ENCODE data around the gene CIAO3. TPM values are rescaled to one million over a fixed set of nuclear protein-coding genes. Genes with fewer than 3 reads are reported as not detected.

The CIAO3 gene
- total RNA-seq, 6 experiments from 2014 or later, result 16.9 to 20.5 (median 18.0) TPM

DNA sequence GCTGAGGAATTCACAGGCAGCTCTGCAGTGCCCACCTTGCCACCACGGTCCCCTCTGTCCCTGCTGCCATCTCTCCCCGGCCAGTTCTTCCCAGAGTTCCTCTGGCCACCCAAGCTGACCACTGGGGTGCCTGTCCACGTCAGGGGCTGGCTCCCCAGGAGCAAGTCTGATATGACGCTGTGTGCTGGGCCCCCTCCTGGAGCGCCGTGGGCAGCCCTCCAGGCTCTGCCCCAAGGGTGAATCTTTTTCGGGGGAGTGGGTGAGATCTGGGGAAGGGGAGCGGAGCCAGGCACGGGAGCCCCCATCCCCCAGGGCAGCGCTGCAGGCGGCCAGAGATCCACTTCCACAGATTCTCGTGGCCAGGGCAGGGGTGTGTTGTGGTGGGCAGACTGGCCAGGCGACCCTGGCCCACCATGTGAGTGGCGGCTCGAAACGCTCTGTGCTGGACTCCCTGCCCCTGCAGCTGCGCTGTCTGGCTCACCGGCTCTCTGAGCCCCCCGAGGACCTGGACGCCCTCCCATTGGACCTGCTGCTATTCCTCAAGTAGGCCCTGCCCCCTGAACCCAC is 23.5 kb upstream of the CIAO3 start:
- Mint-ChIP-seq H3K27ac (no peak overlapping the region), H3K27me3 (ENCODE audit: insufficient read depth) (peaks cover 5% of the 10 kb centered on the region), H3K4me1 (ENCODE audit: low read depth) (no peaks in the 10 kb centered on the region; the same call in 1 of the 2 replicates), H3K4me3 (no peak overlapping the region), H3K36me3 (ENCODE audit: low read depth) (no peaks in the 10 kb centered on the region), H3K9me3 (no peaks in the 10 kb centered on the region)
- DNase-seq, result no peak
- TF ChIP-seq, protein P1, sequence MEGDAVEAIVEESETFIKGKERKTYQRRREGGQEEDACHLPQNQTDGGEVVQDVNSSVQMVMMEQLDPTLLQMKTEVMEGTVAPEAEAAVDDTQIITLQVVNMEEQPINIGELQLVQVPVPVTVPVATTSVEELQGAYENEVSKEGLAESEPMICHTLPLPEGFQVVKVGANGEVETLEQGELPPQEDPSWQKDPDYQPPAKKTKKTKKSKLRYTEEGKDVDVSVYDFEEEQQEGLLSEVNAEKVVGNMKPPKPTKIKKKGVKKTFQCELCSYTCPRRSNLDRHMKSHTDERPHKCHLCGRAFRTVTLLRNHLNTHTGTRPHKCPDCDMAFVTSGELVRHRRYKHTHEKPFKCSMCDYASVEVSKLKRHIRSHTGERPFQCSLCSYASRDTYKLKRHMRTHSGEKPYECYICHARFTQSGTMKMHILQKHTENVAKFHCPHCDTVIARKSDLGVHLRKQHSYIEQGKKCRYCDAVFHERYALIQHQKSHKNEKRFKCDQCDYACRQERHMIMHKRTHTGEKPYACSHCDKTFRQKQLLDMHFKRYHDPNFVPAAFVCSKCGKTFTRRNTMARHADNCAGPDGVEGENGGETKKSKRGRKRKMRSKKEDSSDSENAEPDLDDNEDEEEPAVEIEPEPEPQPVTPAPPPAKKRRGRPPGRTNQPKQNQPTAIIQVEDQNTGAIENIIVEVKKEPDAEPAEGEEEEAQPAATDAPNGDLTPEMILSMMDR (IDR thresholded peaks at IDR 0.05), result peak; percentile 48

DNA sequence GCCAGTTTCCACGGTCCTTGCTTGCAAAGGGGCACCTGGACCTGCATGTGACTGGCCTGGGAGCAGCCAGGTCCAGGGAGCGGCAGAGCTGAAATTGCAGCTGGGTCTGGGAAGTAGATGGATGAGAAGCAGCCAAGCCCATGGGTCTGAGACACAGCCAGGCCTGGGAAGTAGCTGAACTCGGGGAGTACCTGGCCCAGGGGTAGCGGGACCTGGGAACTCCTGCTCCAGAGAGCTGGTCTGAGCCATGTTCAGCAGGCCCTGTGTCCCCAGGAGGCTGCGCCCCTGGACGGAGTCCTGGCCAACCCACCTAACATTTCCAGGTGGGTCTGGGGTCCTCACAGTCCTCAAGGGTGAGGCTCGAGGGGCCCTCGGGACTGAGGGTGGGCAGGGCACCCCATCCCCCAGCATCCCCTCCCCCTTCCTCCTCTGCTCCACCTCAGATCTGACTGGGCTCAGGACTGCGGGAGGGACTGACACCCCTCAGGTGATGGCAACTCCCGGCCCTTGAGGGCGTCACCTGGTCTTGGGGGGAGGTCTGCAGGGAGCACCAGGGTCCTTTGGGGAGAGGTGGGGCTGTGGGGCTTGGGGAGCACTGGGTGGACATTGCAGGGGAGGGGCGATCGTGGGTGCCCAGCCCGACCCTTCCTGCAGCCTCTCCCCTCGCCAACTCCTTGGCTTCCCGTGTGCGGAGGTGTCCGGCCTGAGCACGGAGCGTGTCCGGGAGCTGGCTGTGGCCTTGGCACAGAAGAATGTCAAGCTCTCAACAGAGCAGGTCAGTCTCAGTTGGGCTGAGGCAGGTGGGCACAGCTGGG is 22.8 kb upstream of the CIAO3 start:
- H3K9me3 Mint-ChIP-seq, result no peaks in the 10 kb centered on the region
- no peaks in the 10 kb centered on the region; the same call in 1 of the 2 replicates for H3K4me1 Mint-ChIP-seq (ENCODE audit: low read depth)
- DNase-seq, result no peak
- H3K27ac Mint-ChIP-seq, result no peak overlapping the region
- TF ChIP-seq, protein P1 (IDR thresholded peaks at IDR 0.05), result no peak
- H3K27me3 Mint-ChIP-seq (ENCODE audit: insufficient read depth), result peaks cover 5% of the 10 kb centered on the region
- H3K4me3 Mint-ChIP-seq, result no peak overlapping the region
- no peaks in the 10 kb centered on the region for H3K36me3 Mint-ChIP-seq (ENCODE audit: low read depth)

DNA sequence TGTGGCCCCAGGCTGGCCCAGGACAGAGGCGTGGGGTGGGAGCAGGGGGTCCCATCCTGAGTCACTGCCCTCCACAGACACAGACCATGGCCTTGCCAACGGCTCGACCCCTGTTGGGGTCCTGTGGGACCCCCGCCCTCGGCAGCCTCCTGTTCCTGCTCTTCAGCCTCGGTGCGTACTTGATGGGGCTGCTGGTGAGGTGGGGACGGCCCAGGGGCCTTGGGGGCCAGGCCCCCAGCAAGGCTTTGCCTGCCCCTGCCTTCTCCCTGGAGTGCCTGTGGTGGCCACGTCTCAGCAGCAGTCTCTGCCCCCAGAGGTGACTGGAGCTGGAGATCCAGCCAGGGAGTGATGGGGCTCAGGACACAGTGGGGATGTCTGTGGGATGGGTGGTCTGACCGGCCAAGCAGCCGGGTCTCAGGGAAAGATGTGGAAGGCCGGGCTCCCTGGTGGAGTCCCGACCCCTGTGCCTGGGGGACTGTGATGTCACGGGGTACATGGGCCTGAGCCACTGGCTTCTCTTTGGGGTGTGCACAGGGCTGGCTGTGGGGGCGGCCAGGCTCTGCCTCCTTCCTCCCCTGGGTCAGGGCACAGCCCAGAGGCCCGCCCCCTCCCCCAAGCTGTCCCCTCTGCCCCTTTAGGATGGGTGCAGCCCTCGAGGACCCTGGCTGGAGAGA is 21.9 kb upstream of the CIAO3 start:
- H3K27ac Mint-ChIP-seq, result no peak overlapping the region
- peaks cover 5% of the 10 kb centered on the region for H3K27me3 Mint-ChIP-seq (ENCODE audit: insufficient read depth)
- TF ChIP-seq, protein P1 (IDR thresholded peaks at IDR 0.05), result no peak
- no peak overlapping the region for H3K4me3 Mint-ChIP-seq
- H3K36me3 Mint-ChIP-seq (ENCODE audit: low read depth), result no peaks in the 10 kb centered on the region
- H3K9me3 Mint-ChIP-seq, result no peaks in the 10 kb centered on the region
- H3K4me1 Mint-ChIP-seq (ENCODE audit: low read depth), result no peaks in the 10 kb centered on the region; the same call in 1 of the 2 replicates
- DNase-seq, result no peak

DNA sequence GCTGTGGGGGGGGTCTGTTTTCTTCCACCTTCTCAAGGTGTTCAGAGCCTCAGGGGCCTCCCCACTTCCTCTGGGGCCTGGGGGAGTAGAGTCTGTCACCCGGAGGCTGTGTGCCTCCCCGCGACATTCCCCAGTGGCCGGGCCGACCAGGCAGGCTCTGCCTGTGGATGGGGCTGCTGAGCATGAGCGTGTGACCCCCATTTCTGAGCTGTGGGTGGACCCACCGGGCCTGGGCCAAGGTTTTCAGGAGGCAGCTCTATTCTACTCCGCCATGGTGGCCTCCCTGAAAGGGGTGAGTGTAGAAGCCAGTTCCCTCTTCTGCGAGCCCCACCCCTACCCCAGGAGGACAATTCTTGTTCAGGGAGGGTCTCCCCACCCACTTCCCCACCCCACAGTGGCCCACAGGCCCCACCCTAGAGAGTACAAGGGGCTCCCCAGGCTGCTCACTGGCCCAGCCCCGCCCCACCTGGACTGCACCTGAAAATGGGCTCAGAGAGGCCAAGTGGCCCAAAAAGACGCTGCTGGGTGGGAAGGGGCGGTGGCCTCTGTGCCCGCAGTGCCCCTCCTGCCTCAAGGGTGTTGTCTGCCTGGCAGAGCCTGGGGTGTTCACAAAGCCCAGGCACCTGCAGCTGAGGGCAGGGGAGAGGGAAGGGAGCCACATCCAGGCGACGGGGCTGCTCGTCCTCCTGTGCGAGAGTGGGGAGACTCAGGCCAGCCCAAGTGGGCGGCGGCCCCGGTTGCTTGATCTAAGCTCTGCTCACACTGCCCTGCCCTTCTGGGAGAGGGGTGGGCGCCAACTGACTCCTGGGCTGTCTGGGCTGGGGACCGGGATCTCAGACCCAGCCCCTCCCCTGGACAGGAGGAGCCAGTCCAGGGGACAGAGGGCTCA is 21.1 kb upstream of the CIAO3 start:
- Mint-ChIP-seq H3K4me3 (no peak overlapping the region), H3K27me3 (ENCODE audit: insufficient read depth) (peaks cover 5% of the 10 kb centered on the region), H3K27ac (no peak overlapping the region), H3K9me3 (no peaks in the 10 kb centered on the region), H3K4me1 (ENCODE audit: low read depth) (no peaks in the 10 kb centered on the region; the same call in 1 of the 2 replicates), H3K36me3 (ENCODE audit: low read depth) (no peaks in the 10 kb centered on the region)
- TF ChIP-seq, protein P1 (IDR thresholded peaks at IDR 0.05), result no peak
- DNase-seq, result no peak

Data from HFFc6 (cell line).